Measurements from ENCODE around the gene ADAMTS18. TPM values are rescaled to one million over a fixed set of nuclear protein-coding genes. Genes with fewer than 3 reads are reported as not detected.

ADAMTS18 gene
- total RNA-seq, 4 donors from 2014 or later: 0.20 to 0.79 (median 0.27) TPM; not detected in 1

DNA sequence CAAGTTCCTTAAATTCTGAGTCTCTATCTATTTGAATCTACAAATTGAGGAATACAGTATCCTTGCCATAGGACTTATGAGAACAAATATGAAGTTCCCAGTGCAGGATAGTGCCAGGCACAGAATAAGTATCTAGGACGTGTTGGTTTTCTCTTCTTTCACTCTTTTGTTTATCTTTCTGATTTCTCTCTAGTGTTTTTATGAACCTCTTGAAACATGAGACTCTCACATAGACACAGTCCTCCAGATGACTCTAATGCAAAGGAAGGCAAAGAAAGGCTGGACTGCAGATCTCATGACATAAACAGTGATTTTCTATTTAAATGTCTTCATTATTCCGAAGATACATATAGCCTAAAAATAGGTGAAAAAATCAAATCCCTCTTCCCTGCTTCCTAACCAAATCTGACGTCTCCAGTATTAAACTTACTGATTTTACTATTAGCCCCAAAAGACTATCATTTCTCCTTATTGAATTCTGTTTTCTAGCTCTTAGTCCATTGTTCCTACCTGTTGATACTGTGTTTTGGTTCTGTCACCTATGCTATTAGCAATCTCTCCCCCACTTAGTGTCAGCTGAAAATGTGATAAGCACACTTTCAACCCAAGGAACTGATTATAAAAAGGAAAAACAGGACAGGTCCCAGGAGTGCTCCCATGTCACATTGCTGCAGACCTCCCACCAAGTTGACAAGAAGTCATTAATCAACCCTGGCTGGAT is 24.9 kb upstream of the ADAMTS18 start:
- Histone ChIP-seq H3K4me1 (no peaks in the 10 kb centered on the region), H3K4me3 (no peak overlapping the region), H3K27me3 (no peaks in the 10 kb centered on the region), H3K36me3 (no peaks in the 10 kb centered on the region), H3K9me3 (no peaks in the 10 kb centered on the region), H3K27ac (no peak overlapping the region)
- TF ChIP-seq POLR2AphosphoS5 (IDR thresholded peaks at IDR 0.05) (no peak), EP300 (IDR thresholded peaks at IDR 0.05; ENCODE audit: low read depth) (no peak), POLR2A (IDR thresholded peaks at IDR 0.05) (no peak)
- TF ChIP-seq, protein P1, sequence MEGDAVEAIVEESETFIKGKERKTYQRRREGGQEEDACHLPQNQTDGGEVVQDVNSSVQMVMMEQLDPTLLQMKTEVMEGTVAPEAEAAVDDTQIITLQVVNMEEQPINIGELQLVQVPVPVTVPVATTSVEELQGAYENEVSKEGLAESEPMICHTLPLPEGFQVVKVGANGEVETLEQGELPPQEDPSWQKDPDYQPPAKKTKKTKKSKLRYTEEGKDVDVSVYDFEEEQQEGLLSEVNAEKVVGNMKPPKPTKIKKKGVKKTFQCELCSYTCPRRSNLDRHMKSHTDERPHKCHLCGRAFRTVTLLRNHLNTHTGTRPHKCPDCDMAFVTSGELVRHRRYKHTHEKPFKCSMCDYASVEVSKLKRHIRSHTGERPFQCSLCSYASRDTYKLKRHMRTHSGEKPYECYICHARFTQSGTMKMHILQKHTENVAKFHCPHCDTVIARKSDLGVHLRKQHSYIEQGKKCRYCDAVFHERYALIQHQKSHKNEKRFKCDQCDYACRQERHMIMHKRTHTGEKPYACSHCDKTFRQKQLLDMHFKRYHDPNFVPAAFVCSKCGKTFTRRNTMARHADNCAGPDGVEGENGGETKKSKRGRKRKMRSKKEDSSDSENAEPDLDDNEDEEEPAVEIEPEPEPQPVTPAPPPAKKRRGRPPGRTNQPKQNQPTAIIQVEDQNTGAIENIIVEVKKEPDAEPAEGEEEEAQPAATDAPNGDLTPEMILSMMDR (IDR thresholded peaks at IDR 0.05): no peak
- in situ Hi-C loops (cut with MboI; ENCODE audit: low pct_ligation_motif_present in 1 of 4, low pct_unique_long_range_greater_than_20kb in 1 of 4, low sequenced_read_pairs in 3 of 4) (no loop called here), intact Hi-C loops (cut with DNase I; ENCODE audit: low total_unique reads) (no loop called here)
- 56 to 68% methylated on average over 3 of the region's 3 CpGs for WGBS, 2 donors (ENCODE audit: low coverage in 1 of 2)
- DNase-seq: no peak

DNA sequence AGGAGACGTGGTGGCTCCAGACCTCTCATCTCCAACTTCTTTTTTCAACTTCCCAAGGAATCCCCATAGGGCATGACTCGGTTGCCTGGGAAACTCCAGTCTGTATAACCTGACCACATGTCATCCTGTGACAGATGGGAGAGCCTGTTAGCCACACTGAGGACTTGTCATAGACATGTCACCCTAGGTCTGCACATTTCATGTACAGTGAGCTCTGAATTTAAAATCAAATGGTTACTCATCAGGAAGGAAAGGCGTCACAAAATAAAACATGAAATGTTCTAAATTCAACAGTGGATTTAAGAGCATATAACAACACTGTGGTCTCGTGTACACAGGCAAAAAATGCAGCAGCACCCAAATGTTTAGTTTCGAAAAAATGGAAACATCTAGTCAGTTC is 22.2 kb upstream of the ADAMTS18 start:
- DNase-seq: no peak
- no peak overlapping the region for H3K27ac ChIP-seq
- no peaks in the 10 kb centered on the region for H3K4me1 ChIP-seq
- in situ Hi-C loops (cut with MboI; ENCODE audit: low pct_ligation_motif_present in 1 of 4, low pct_unique_long_range_greater_than_20kb in 1 of 4, low sequenced_read_pairs in 3 of 4): no loop called here
- H3K36me3 ChIP-seq: no peaks in the 10 kb centered on the region
- intact Hi-C loops (cut with DNase I; ENCODE audit: low total_unique reads): no loop called here
- TF ChIP-seq, protein P1 (IDR thresholded peaks at IDR 0.05): no peak
- TF ChIP-seq EP300 (IDR thresholded peaks at IDR 0.05; ENCODE audit: low read depth) (no peak), POLR2AphosphoS5 (IDR thresholded peaks at IDR 0.05) (no peak), POLR2A (IDR thresholded peaks at IDR 0.05) (no peak)
- no peaks in the 10 kb centered on the region for H3K27me3 ChIP-seq
- H3K4me3 ChIP-seq: no peak overlapping the region
- WGBS, 2 donors (ENCODE audit: low coverage in 1 of 2): 54 to 69% methylated on average over 5 of the region's 5 CpGs
- H3K9me3 ChIP-seq: no peaks in the 10 kb centered on the region

DNA sequence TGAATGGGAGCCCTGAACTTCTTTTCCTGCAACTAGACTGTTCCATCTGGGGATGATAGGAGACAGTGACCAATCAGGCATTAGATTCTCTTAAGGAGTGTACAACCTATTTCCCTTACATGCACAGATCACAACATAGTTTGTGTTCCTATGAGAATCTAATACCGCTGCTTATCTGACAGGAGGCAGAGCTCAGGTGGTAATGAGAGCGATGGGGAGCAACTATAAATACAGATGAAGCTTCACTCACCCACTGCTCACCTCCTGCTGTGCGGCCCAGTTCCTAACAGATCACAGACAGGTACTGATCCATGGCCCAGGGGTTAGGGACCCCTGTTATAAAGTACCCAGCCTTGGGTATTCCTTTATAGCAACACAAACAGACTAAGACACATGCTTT is 17.4 kb upstream of the ADAMTS18 start:
- Histone ChIP-seq H3K9me3 (no peaks in the 10 kb centered on the region), H3K27ac (no peak overlapping the region), H3K27me3 (no peaks in the 10 kb centered on the region), H3K4me3 (no peak overlapping the region), H3K4me1 (no peaks in the 10 kb centered on the region), H3K36me3 (no peaks in the 10 kb centered on the region)
- TF ChIP-seq, protein P1 (IDR thresholded peaks at IDR 0.05): no peak
- TF ChIP-seq EP300 (IDR thresholded peaks at IDR 0.05; ENCODE audit: low read depth) (no peak), POLR2A (IDR thresholded peaks at IDR 0.05) (no peak), POLR2AphosphoS5 (IDR thresholded peaks at IDR 0.05) (no peak)
- intact Hi-C loops (cut with DNase I; ENCODE audit: low total_unique reads) (no loop called here), in situ Hi-C loops (cut with MboI; ENCODE audit: low pct_ligation_motif_present in 1 of 4, low pct_unique_long_range_greater_than_20kb in 1 of 4, low sequenced_read_pairs in 3 of 4) (no loop called here)
- 100% methylated on average over 3 of the region's 3 CpGs; no CpG with 5 or more reads in 1 of the 2 donors for WGBS, 2 donors (ENCODE audit: low coverage in 1 of 2)
- DNase-seq: no peak

DNA sequence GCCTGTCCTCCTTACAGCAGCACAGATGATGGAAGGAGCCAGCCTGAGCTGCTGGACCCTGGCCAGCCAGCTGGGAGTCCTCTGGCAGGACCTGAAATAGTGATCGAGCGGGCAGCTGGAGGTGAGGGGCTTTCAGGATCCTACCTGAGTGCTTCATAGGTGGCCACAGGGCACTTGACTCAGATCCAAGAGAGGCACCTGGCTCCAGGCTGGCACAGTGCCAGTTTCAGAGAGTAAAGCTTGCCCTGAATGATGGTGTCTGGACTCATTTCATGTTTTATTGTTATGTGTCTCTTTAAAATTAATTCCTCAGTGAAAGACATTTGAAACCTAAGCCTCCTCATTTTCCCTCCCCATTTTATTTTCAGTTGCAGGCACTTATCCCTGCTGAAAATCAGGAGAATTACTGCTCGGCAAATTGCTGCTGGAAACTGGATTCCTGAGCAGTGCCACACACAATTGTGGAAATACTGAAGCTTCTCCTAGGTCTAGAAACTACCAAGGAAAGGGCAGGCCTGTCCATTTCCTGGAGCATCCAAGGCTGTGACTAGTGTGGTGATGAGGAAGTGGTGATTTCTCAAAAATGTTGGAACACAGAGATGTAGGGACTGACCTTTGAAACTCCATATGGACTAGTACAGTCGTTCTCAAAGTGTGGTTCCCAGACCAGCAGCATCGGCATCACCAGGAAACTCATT is 16.1 kb upstream of the ADAMTS18 start:
- Histone ChIP-seq H3K4me1 (no peaks in the 10 kb centered on the region), H3K27me3 (no peaks in the 10 kb centered on the region), H3K9me3 (no peaks in the 10 kb centered on the region), H3K27ac (no peak overlapping the region), H3K4me3 (no peak overlapping the region), H3K36me3 (no peaks in the 10 kb centered on the region)
- no peak for TF ChIP-seq EP300 (IDR thresholded peaks at IDR 0.05; ENCODE audit: low read depth)
- TF ChIP-seq POLR2A (IDR thresholded peaks at IDR 0.05): no peak
- no peak for TF ChIP-seq POLR2AphosphoS5 (IDR thresholded peaks at IDR 0.05)
- TF ChIP-seq, protein P1 (IDR thresholded peaks at IDR 0.05): no peak
- in situ Hi-C loops (cut with MboI; ENCODE audit: low pct_ligation_motif_present in 1 of 4, low pct_unique_long_range_greater_than_20kb in 1 of 4, low sequenced_read_pairs in 3 of 4): no loop called here
- 22 to 23% methylated on average over 1 to 5 of the region's 5 CpGs for WGBS, 2 donors (ENCODE audit: low coverage in 1 of 2)
- intact Hi-C loops (cut with DNase I; ENCODE audit: low total_unique reads): no loop called here
- DNase-seq: no peak
